Right cardiac atrium (tissue), 5 donors: ENCODE data around the gene OR1F1. TPM values are rescaled to one million over a fixed set of nuclear protein-coding genes. Genes with fewer than 3 reads are reported as not detected.
"Not testable (repeated sequence)": the region's sequence is repeated elsewhere in the genome, so short reads cannot be mapped to it uniquely, and the experiment has no call there.

Experiments
- ATAC-seq, 2 donors: fragments of 200-7000 bp; cut with Tn5 transposase; one replicate each; pipeline versions ENCODE4 v1.8.0 to v1.9.1; 2020; ENCODE audit warnings: moderate library complexity in 2 of 2, mild to moderate bottlenecking in 1 of 2
- DNase-seq, 3 donors: peaks; one replicate each; pipeline ENCODE4 v3.0.0-alpha.2; 2020
- H3K27ac ChIP-seq: one replicate; pipeline ENCODE4 v1.5.1; 2013; ENCODE audit warnings: mild to moderate bottlenecking, low read length, control low read depth, moderate library complexity
- H3K27me3 ChIP-seq: one replicate; pipeline ENCODE4 v1.6.1; 2013; ENCODE audit not compliant: control insufficient read depth, insufficient read depth
- H3K4me1 ChIP-seq: one replicate; pipeline ENCODE4 v1.6.1; 2013; ENCODE audit warnings: low read length; ENCODE audit not compliant: control insufficient read depth, insufficient read depth
- H3K4me3 ChIP-seq: one replicate; pipeline ENCODE4 v1.5.1; 2013; ENCODE audit warnings: low read length, control low read depth
- H3K9me3 ChIP-seq: one replicate; pipeline ENCODE4 v1.6.1; 2013; ENCODE audit warnings: low read length; ENCODE audit not compliant: control insufficient read depth
- WGBS: extraction: QIAGEN DNeasy Blood & Tissue Kit; methylation state at CpG from one replicate; pipeline ENCODE4 v1.1.7; 2013; 5-methylcytosine and 5-hydroxymethylcytosine counted together
- intact Hi-C, 4 donors: fragments of 100-400 bp; cut with DNase I; formaldehyde crosslinking; loops; one replicate each; pipeline versions ENCODE4 v1.11.0 to v1.14.0; 2022 to 2023
- polyA plus RNA-seq: library from polyadenylated mRNA; stranded (reverse); fragments of 200-250 nt; gene quantifications from one replicate; pipeline ENCODE4 v1.2.3, GENCODE V29; 2013
- total RNA-seq, 4 donors: library from RNA; stranded (reverse); fragmentation: NEBNext Ultra II Directional; extraction: Animal tissue kit (Norgen Biotek cat#: 25700); gene quantifications; one replicate each; pipeline ENCODE4 v1.2.1, GENCODE V29; 2021
- donor health status: healthy with polysubstance abuse.
- donor health status: DM: no; HTN: yes; CAD: no.
- donor health status: DM: no; HTN: no; CAD: no.
- donor health status: DM: no; HTN: yes; CAD: no; lungs with severe emphysema.
- donor health status: DM: yes; HTN: yes; CAD: no.

OR1F1 gene
- total and polyA plus RNA-seq, 5 donors: not detected

DNA sequence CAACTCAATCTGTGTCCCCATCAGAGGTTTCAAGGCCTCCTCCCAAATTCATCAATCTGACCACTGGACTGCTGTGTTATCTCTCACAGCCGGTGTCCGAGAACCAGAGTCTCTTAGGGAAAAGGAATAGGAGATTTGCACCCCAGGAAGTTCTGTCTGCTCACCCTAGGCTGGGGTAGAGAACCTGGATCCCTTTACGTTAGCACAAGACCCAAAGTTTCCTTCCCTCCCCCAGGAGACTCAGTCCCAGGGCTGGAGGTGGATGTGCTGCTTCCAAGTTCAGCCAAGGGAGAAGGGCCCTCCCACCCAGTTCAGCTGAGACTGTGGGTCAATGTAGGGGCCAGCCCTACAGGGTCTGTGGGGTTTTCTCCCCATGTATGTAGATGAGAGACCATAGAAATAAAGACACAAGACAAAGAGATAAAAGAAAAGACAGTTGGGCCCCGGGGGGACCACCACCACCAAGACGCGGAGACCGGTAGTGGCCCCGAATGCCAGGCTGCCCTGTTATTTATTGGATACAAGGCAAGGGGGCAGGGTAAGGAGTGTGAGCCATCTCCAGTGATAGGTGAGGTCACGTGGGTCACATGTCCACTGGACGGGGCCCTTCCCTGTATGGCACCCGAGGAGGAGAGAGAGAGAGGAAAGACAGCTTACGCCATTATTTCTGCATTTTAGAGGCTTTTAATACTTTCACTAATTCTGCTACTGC, 22.7 kb upstream of the OR1F1 start:
- H3K27me3 ChIP-seq: no peaks in the 10 kb centered on the region

DNA sequence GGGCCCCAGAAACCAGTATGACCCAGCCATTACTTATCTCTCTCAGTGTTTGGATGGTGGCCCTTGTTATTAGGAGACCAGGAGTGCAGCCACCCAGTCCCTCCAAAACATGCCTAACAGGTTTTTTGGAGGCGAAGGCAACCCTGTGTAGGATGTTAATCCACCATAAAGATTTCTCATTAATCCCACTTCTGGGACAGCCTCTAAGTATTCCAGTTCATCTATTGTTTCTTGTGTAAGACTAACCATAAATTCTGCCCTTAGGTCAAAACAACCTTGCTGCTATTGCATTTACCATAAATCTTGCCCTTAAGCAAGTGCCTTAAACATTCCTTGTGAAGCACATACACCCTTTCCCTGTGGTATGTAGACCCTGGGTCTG, 21.5 kb upstream of the OR1F1 start:
- Histone ChIP-seq H3K27me3 (no peaks in the 10 kb centered on the region), H3K4me1 (no peaks in the 10 kb centered on the region), H3K4me3 (no peak overlapping the region), H3K9me3 (no peaks in the 10 kb centered on the region), H3K27ac (no peak overlapping the region)
- 29% methylated on average over 1 of the region's 1 CpG for WGBS
- ATAC-seq (no peak), DNase-seq (no peak)
- intact Hi-C loops: loop anchor here in 1 of 4 donors (10.0 kb wide), 1 partner anchor 102 kb away; the partner anchor contains the start of gene IL32

More for the DNA sequence above, 22.7 kb upstream of the OR1F1 start:
- H3K9me3 ChIP-seq: no peaks in the 10 kb centered on the region
- ATAC-seq: no peak
- H3K4me1 ChIP-seq: no peaks in the 10 kb centered on the region
- intact Hi-C loops: loop anchor here in 1 of 4 donors (10.0 kb wide), 1 partner anchor 100 kb away; the partner anchor contains the start of gene IL32
- H3K4me3 ChIP-seq: no peak overlapping the region
- peak in 1 of 3 donors; percentile 42 for DNase-seq
- no peak overlapping the region for H3K27ac ChIP-seq
- WGBS: 83% methylated on average over 12 of the region's 12 CpGs

DNA sequence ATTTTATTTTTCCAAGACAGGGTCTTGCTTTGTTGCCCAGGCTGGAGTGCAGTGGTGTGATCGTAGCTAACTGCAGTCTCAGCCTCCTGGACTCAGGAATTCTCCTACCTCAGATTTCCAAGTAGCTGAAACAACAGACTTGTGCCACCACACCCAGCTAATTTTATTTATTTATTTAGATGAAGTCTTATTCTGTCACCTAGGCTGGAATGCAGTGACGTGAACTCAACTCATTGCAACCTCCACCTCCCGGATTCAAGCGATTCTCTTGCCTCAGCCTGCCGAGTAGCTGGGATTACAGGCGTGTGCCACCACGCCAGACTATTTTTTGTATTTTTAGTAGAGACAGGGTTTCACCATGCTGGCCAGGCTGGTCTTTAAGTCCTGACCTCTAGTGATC, 19.3 kb upstream of the OR1F1 start:
- H3K27me3 ChIP-seq, DNase-seq, H3K9me3 ChIP-seq, ATAC-seq, H3K4me1 ChIP-seq, H3K4me3 ChIP-seq, H3K27ac ChIP-seq: not testable (repeated sequence)
- 84% methylated on average over 7 of the region's 7 CpGs for WGBS
- intact Hi-C loops: loop anchor here in 1 of 4 donors (10.0 kb wide), 1 partner anchor 104 kb away; the partner anchor contains the start of gene IL32

DNA sequence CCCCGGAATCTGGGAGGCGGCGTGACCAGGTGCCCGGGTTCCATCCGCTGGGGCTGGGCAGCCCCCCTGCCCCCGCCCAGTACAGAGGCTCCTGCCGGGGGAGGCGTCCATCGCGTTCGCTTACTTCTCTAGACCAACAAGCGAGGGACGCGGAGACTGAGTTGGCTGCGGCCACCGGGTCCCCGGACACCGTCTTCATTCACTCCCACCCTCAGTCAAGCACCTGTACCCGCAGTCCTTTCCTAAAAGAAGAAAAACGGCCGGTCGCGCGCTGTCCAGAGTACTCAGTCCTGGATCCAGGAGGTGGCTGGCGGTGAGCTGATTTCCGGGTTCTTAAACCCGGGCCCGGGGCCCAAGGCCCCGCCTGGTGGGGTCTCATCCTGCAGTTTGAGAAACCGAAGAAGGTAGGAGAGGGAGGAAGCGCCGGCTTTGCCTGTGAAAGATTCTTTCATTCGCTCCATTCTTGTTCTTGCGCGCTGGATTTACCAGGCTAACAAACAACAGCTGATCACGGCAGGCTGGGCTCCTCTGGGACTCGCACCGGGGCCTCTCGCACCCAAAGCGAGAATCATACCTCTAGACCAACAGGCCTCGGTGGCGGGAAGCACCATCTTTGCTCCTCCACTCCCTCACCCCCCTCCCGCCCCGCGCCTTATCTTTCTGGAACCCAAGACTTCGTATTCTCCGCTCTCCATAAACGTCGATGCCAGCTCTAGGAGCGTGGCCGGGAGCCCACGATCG, 17.4 kb upstream of the OR1F1 start:
- H3K27me3 ChIP-seq: no peaks in the 10 kb centered on the region
- peak overlapping the region; percentile 6 for H3K4me3 ChIP-seq
- no peaks in the 10 kb centered on the region for H3K9me3 ChIP-seq
- no peak for ATAC-seq
- intact Hi-C loops: no loop called here
- no peak for DNase-seq
- H3K4me1 ChIP-seq: no peaks in the 10 kb centered on the region
- WGBS: 3% methylated on average over 53 of the region's 53 CpGs
- H3K27ac ChIP-seq: no peak overlapping the region

DNA sequence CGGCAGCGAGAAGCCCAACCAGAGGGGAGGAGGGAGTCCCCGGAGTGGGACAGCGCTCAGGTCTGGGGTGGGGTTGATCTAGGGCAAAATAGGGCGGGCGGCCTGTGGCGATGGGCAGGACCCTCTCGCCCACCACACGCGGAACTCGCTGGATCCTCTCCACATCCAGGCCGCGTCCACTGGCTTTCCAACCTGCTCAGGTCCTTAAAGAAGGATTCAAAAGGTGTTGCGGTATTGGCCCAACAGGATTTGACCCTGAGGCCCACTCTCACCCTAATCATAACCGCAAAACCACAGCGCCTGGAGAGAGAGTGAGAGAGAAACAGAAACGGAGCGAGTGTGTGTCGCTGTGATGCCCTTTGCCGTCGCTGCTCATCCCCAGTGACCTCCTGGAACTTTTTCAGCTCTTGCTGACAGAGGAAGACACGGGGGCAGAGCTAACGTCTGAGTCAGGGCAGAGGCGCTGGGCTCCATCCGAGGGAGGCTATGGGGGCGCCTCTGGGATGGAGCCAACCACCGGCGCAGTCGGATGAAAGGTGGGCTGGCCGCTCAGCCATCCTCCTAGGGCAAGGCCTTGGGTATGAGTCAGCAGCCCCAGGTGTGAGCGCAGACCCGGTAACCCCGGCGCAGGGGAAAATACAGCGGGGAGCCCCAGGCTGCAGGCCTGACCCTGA, 16.7 kb upstream of the OR1F1 start:
- intact Hi-C loops: no loop called here
- WGBS: 4% methylated on average over 35 of the region's 35 CpGs
- H3K27me3 ChIP-seq: no peaks in the 10 kb centered on the region
- H3K9me3 ChIP-seq: no peaks in the 10 kb centered on the region
- no peaks in the 10 kb centered on the region for H3K4me1 ChIP-seq
- H3K4me3 ChIP-seq: no peak overlapping the region
- ATAC-seq (peak in 1 of 2 donors; percentile 32), DNase-seq (no peak)
- no peak overlapping the region for H3K27ac ChIP-seq

DNA sequence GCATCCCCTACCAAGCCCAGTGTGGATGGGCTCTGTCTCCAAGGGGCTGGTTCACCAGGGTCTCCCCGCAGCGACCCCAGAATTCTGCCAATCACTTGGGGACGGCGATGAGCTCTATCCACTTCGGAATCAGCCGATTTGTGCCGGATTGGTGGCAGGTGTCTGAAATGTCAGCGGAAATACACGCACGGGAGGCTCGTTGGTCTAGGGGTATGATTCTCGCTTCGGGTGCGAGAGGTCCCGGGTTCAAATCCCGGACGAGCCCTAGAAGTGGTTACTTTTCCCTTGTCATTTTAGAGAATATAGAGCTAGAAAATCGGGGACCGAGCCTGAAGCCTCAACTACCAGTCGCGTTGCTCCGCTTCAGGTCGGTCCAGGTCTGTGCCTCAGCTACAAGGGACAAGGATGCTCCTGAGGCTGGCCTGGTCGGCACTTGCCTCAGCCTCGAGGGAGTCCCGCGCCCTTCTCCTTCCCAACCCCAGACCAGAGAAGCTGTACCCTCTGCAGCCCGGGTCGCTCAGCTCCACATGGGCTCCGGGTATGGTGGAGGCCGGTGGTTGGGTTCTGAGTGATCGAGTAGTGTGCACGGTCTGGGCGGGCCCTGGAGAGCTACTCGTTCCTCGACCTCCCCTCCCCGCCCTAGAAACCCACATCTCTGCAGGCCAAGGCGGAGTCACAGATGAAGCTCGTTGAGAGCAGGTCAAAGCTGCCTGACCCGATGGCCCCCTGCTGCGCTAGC, 16.0 kb upstream of the OR1F1 start:
- intact Hi-C loops: no loop called here
- Histone ChIP-seq H3K9me3 (no peaks in the 10 kb centered on the region), H3K27ac (no peak overlapping the region), H3K27me3 (no peaks in the 10 kb centered on the region), H3K4me3 (no peak overlapping the region), H3K4me1 (no peaks in the 10 kb centered on the region)
- WGBS: 10% methylated on average over 41 of the region's 41 CpGs
- ATAC-seq (no peak), DNase-seq (no peak)

DNA sequence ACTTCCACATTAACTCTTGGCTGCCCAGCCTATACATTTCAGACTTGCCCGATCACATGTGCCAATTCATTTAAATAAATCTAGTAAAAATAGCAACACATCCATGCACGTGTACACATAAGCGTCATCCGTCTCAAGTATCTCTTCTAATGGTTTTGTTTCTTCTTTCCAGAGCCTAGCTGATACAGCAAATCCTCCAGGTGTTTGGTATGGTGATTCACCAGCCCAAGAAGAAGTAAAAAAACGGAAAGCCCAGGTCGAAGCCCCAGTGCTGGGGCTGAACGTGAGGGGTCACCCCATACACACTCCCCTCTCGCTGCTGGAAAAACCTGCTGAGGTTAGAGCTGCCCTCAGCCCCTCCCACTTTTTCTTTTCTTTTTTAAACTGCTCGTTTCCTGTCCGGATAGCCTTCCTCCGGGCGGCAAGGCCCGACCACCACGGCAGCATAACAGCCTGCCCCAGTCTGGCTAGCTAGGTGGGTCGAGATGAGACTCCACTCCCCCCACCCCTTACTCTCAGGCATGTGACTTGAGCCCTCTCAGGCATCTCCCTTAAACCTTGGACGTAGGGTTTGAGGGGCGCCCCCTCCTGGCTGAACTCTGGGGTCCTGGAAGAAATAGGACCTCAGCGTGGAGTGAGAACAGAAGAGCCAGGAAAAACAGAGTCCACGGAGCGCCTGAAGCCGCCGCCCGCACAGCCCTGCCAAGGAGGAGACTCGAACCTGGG, 13.9 kb upstream of the OR1F1 start:
- DNase-seq: no peak

DNA sequence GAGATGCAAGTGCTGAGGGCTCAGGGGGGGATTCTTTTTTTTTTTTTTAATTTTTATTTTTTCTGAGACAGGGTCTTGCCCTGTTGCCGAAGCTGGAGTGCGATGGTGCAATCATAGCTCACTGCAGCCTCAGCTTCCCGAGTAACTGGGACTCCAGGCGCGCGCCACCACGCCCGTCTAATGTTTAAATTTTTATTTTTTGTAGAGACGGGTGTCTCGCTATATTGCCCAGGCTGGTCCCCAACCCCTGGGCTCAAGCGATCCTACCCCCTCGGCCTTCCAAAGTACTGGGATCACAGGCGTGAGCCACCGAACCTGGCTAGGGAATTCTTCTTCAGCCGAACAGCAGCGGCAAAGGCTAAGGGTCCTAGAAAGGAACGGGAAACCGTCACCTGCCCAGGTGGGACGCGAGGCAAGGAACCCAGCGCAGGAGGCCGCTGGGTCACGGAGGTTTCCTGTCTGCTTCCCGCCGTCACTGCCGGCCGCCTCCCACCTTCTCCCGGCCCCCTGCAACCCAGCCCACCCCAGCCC, 13.3 kb upstream of the OR1F1 start:
- 27% methylated on average over 28 of the region's 28 CpGs for WGBS

More for the DNA sequence above, 13.9 kb upstream of the OR1F1 start:
- Histone ChIP-seq H3K4me3 (no peak overlapping the region), H3K27me3 (no peaks in the 10 kb centered on the region), H3K9me3 (no peaks in the 10 kb centered on the region), H3K4me1 (no peaks in the 10 kb centered on the region), H3K27ac (no peak overlapping the region)
- no peak for ATAC-seq
- intact Hi-C loops: no loop called here
- 6% methylated on average over 24 of the region's 24 CpGs for WGBS

DNA sequence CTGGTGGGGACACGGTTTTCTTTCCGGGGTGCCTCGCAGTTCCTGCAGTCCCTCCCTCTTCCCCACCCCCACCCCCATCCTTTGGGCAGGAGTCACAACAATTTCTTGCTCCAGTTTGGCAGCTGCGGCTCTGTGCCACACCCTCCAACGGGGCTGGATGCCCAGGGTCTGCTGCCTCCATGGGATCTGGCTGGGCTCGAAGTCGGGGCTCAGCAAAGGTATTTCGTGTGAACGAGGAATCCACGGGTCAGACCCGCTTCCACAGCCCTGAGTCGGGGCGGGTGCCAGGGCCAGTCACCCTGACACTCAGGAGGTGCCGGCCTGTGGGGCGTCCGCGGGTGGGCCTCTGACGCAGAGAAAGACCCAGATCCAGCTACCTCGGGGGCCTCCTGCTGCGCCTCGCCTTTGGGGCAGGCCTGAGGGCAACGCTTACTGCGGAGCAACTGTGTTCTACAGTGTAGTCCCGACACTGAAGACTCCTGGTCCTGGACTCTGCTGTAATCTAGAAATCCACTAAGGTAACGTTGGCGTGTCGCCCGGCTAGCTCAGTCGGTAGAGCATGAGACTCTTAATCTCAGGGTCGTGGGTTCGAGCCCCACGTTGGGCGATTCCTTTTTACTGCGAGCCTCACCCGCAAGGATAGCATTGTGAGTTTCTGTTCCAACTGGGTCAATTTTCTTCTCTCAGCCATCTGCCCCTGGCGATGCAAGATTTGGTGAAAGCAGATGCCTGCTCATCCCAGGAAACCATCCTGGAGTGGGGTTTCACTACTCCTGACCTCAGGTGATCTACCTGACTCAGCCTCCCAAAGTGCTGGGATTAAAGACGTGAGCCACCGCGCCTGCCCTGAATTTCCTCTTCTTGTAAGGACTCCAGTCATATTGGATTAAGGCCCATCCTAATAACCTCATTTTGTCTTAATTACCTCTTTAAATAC, 12.6 kb upstream of the OR1F1 start:
- H3K4me1 ChIP-seq: no peaks in the 10 kb centered on the region
- ATAC-seq: no peak
- no peaks in the 10 kb centered on the region for H3K9me3 ChIP-seq
- 14% methylated on average over 39 of the region's 39 CpGs for WGBS
- intact Hi-C loops: no loop called here
- no peaks in the 10 kb centered on the region for H3K27me3 ChIP-seq
- H3K27ac ChIP-seq: no peak overlapping the region
- DNase-seq: no peak
- no peak overlapping the region for H3K4me3 ChIP-seq

More for the DNA sequence above, 13.3 kb upstream of the OR1F1 start:
- Histone ChIP-seq H3K4me3 (no peak overlapping the region), H3K9me3 (no peaks in the 10 kb centered on the region), H3K4me1 (no peaks in the 10 kb centered on the region), H3K27ac (no peak overlapping the region), H3K27me3 (no peaks in the 10 kb centered on the region)
- ATAC-seq (no peak), DNase-seq (no peak)
- intact Hi-C loops: no loop called here
